ENCODE results near the gene PRSS12.
A peak's percentile ranks its signal among the peaks of the same experiment; 100 is the strongest.

- TF ChIP-seq CTCF (IDR thresholded peaks at IDR 0.05; ENCODE audit: poor library complexity, severe bottlenecking) = no peak
- TF ChIP-seq EP300 (conservative IDR thresholded peaks at IDR 0.05; ENCODE audit: poor library complexity, severe bottlenecking) = peak; percentile 82
- TF ChIP-seq REST (IDR thresholded peaks at IDR 0.05; ENCODE audit: borderline replicate concordance) = no peak
- no peak for TF ChIP-seq EZH2 (IDR thresholded peaks at IDR 0.05; ENCODE audit: borderline replicate concordance, insufficient read depth, low read length, poor library complexity, severe bottlenecking)
- TF ChIP-seq RAD21 (conservative IDR thresholded peaks at IDR 0.05) = no peak
- TF ChIP-seq POLR2AphosphoS5 (IDR thresholded peaks at IDR 0.05) = peak; percentile 74
- no peak for TF ChIP-seq SMC3 (conservative IDR thresholded peaks at IDR 0.05; ENCODE audit: poor library complexity)
- no peak for TF ChIP-seq TAF1 (IDR thresholded peaks at IDR 0.05; ENCODE audit: low read depth)
Observed at GRCh38 chr4:118344801-118345200, 8.0 kb downstream of the PRSS12 start.

Data from neural cell (in vitro differentiated cells).